Measurements from ENCODE around the gene CCDC183. TPM values are rescaled to one million over a fixed set of nuclear protein-coding genes. Genes with fewer than 3 reads are reported as not detected.

CCDC183 gene
- total RNA-seq, 1 donor: 0.43 TPM

- H3K4me3 ChIP-seq (ENCODE audit: low read depth, low read length): no peak overlapping the region
- TF ChIP-seq CTCF (IDR thresholded peaks at IDR 0.05; ENCODE audit: insufficient read depth, low read depth, low read length): no peak
- DNase-seq (ENCODE audit: low read depth): no peak
Observed at GRCh38 chr9:136821826-136822544, 25.8 kb downstream of the CCDC183 start.

GRCh38 chr9:136823136-136824046 lies 27.3 kb downstream of the CCDC183 start:
- no peak overlapping the region for H3K4me3 ChIP-seq (ENCODE audit: low read depth, low read length)
- TF ChIP-seq CTCF (IDR thresholded peaks at IDR 0.05; ENCODE audit: insufficient read depth, low read depth, low read length): no peak
- no peak for DNase-seq (ENCODE audit: low read depth)

- H3K4me3 ChIP-seq (ENCODE audit: low read depth, low read length): no peak overlapping the region
- no peak for DNase-seq (ENCODE audit: low read depth)
- TF ChIP-seq CTCF (IDR thresholded peaks at IDR 0.05; ENCODE audit: insufficient read depth, low read depth, low read length): no peak
Observed at GRCh38 chr9:136824496-136825225, 28.5 kb downstream of the CCDC183 start.

GRCh38 chr9:136825295-136826187 lies 29.4 kb downstream of the CCDC183 start:
- no peak for DNase-seq (ENCODE audit: low read depth)
- no peak overlapping the region for H3K4me3 ChIP-seq (ENCODE audit: low read depth, low read length)
- no peak for TF ChIP-seq CTCF (IDR thresholded peaks at IDR 0.05; ENCODE audit: insufficient read depth, low read depth, low read length)

GRCh38 chr9:136826188-136826541 lies 30.0 kb downstream of the CCDC183 start:
- no peak for TF ChIP-seq CTCF (IDR thresholded peaks at IDR 0.05; ENCODE audit: insufficient read depth, low read depth, low read length)
- no peak overlapping the region for H3K4me3 ChIP-seq (ENCODE audit: low read depth, low read length)
- DNase-seq (ENCODE audit: low read depth): no peak
